Upper lobe of right lung (tissue), 1 donor: ENCODE data around the gene CRACDL. TPM values are rescaled to one million over a fixed set of nuclear protein-coding genes. Genes with fewer than 3 reads are reported as not detected.

Source experiments
- ATAC-seq: fragments of 200-7000 bp; cut with Tn5 transposase; one replicate; pipeline ENCODE4 v1.9.1; 2020; ENCODE audit warnings: mild to moderate bottlenecking, moderate library complexity
- DNase-seq: peaks from one replicate; pipeline ENCODE4 v3.0.0-alpha.2; 2020
- H3K27ac ChIP-seq: fragments of 200-600 bp; one replicate; pipeline ENCODE4 v1.8.0; 2022
- H3K27me3 ChIP-seq: fragments of 200-600 bp; one replicate; pipeline ENCODE4 v1.8.0; 2022; ENCODE audit warnings: mild to moderate bottlenecking
- H3K36me3 ChIP-seq: fragments of 200-600 bp; one replicate; pipeline ENCODE4 v1.8.0; 2022
- H3K4me1 ChIP-seq: fragments of 200-600 bp; one replicate; pipeline ENCODE4 v1.8.0; 2022
- H3K4me3 ChIP-seq: fragments of 200-600 bp; one replicate; pipeline ENCODE4 v1.8.0; 2022; ENCODE audit warnings: mild to moderate bottlenecking
- H3K9me3 ChIP-seq: fragments of 200-600 bp; one replicate; pipeline ENCODE4 v1.8.0; 2022
- intact Hi-C: fragments of 100-400 bp; cut with DNase I; formaldehyde crosslinking; loops from one replicate; pipeline ENCODE4 v1.11.0; 2022
- total RNA-seq: library from RNA; stranded (reverse); fragmentation: NEBNext Ultra II Directional; extraction: Animal tissue kit (Norgen Biotek cat#: 25700); gene quantifications from one replicate; pipeline ENCODE4 v1.2.1, GENCODE V29; 2021
- TF ChIP-seq, protein P1 (sequence below): fragments of 200-600 bp; IDR thresholded peaks from one replicate; pipeline ENCODE4 v1.8.0; 2022; ENCODE audit warnings: antibody characterized with exemption
- donor health status: DM: no; HTN: yes; CAD: no; lungs with severe emphysema.

CRACDL gene
- total RNA-seq, 1 donor from 2014 or later = 33.3 TPM

GRCh38 chr2:98914713-98915580 is 21.1 kb downstream of the CRACDL start:
- ATAC-seq (no peak), DNase-seq (peak; percentile 39)
- no peaks in the 10 kb centered on the region for H3K36me3 ChIP-seq
- no peaks in the 10 kb centered on the region for H3K27me3 ChIP-seq
- intact Hi-C loops = no loop called here
- H3K9me3 ChIP-seq = no peaks in the 10 kb centered on the region
- no peak overlapping the region for H3K27ac ChIP-seq
- TF ChIP-seq, protein P1, sequence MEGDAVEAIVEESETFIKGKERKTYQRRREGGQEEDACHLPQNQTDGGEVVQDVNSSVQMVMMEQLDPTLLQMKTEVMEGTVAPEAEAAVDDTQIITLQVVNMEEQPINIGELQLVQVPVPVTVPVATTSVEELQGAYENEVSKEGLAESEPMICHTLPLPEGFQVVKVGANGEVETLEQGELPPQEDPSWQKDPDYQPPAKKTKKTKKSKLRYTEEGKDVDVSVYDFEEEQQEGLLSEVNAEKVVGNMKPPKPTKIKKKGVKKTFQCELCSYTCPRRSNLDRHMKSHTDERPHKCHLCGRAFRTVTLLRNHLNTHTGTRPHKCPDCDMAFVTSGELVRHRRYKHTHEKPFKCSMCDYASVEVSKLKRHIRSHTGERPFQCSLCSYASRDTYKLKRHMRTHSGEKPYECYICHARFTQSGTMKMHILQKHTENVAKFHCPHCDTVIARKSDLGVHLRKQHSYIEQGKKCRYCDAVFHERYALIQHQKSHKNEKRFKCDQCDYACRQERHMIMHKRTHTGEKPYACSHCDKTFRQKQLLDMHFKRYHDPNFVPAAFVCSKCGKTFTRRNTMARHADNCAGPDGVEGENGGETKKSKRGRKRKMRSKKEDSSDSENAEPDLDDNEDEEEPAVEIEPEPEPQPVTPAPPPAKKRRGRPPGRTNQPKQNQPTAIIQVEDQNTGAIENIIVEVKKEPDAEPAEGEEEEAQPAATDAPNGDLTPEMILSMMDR = no peak
- H3K4me1 ChIP-seq = peaks cover 19% of the 10 kb centered on the region
- no peak overlapping the region for H3K4me3 ChIP-seq

- H3K4me1 ChIP-seq = peaks cover 27% of the 10 kb centered on the region
- no peak overlapping the region for H3K4me3 ChIP-seq
- no peaks in the 10 kb centered on the region for H3K9me3 ChIP-seq
- ATAC-seq (peak; percentile 54), DNase-seq (peak; percentile 92)
- H3K27ac ChIP-seq = no peak overlapping the region
- intact Hi-C loops = no loop called here
- H3K27me3 ChIP-seq = no peaks in the 10 kb centered on the region
- TF ChIP-seq, protein P1 = no peak
- no peaks in the 10 kb centered on the region for H3K36me3 ChIP-seq
Observed at GRCh38 chr2:98913916-98914712, 21.9 kb downstream of the CRACDL start.

- no peak overlapping the region for H3K27ac ChIP-seq
- peaks cover 36% of the 10 kb centered on the region for H3K4me1 ChIP-seq
- TF ChIP-seq, protein P1 = no peak
- ATAC-seq (no peak), DNase-seq (peak; percentile 60)
- intact Hi-C loops = no loop called here
- no peaks in the 10 kb centered on the region for H3K36me3 ChIP-seq
- H3K4me3 ChIP-seq = no peak overlapping the region
- H3K27me3 ChIP-seq = no peaks in the 10 kb centered on the region
- H3K9me3 ChIP-seq = no peaks in the 10 kb centered on the region
Observed at GRCh38 chr2:98912957-98913915, 22.8 kb downstream of the CRACDL start.

DNA sequence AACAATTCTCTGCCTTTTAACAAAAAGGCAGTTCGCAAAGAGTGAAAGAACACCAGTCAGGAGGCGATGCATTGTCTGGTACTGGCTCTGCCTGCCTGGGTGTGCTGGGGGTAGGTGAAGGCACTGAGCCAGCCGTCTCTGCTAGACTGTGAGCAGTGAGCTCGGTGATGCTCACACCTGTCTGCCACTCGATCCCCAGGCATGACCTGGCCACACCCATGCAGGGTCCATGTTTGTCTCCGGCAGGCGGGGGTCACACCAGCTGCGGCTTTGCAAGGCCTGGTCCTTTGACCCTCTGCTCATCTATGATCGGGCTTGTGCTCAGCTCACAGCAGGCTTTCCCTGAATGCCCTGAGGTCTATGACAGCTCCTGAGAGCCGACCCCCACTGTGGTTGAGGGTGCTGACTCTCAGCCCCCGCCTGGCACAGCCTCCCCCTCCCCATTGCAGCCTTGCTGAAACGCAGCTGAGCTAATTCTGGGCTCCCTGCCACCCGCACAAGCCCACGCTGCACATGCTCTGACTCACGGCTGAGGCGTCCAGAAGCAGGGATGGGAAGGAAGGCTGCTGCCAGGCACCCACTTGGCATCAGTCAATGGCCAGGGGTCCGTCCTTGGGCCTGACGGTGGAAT is 23.7 kb downstream of the CRACDL start:
- intact Hi-C loops = no loop called here
- TF ChIP-seq, protein P1 = no peak
- Histone ChIP-seq H3K4me1 (peaks cover 38% of the 10 kb centered on the region), H3K9me3 (no peaks in the 10 kb centered on the region), H3K27ac (peak overlapping the region; percentile 30), H3K4me3 (no peak overlapping the region), H3K36me3 (no peaks in the 10 kb centered on the region), H3K27me3 (no peaks in the 10 kb centered on the region)
- DNase-seq (peak; percentile 79), ATAC-seq (peak; percentile 38)
